ENCODE data around the gene ACBD5.

Gene ACBD5

GRCh38 chr10:27153329-27153728 lies 87.3 kb downstream of the ACBD5 start:
- DNase-seq, result no peak

- no peak for DNase-seq
Measured at GRCh38 chr10:27152687-27153086, 87.9 kb downstream of the ACBD5 start.

- DNase-seq, result no peak
Measured at GRCh38 chr10:27150261-27150660, 90.3 kb downstream of the ACBD5 start.

GRCh38 chr10:27147701-27148100 lies 92.9 kb downstream of the ACBD5 start:
- DNase-seq, result no peak

- DNase-seq, result no peak
Measured at GRCh38 chr10:27145937-27146336, 94.7 kb downstream of the ACBD5 start.

Measured in right kidney (tissue), 1 donor.